ENCODE measurements around the gene M1AP. TPM values are rescaled to one million over a fixed set of nuclear protein-coding genes. Genes with fewer than 3 reads are reported as not detected.

The M1AP gene
- total RNA-seq, 1 experiment from 2014 or later = not detected

GRCh38 chr2:74556159-74556558, 92.0 kb downstream of the M1AP start:
- H3K9me3 Mint-ChIP-seq (ENCODE audit: unreplicated experiment) = no peaks in the 10 kb centered on the region
- intact Hi-C loops (cut with micrococcal nuclease; ENCODE audit: unreplicated experiment) = no loop called here
- no peak overlapping the region for H3K4me3 Mint-ChIP-seq (ENCODE audit: unreplicated experiment)
- no peaks in the 10 kb centered on the region; the same call in 1 of the 2 replicates for H3K27me3 ChIP-seq (replicated peaks; ENCODE audit: control insufficient read depth, insufficient read depth, low read length)
- H3K4me3 ChIP-seq (ENCODE audit: low read depth, low read length) = no peak overlapping the region
- H3K27ac Mint-ChIP-seq (ENCODE audit: unreplicated experiment) = no peak overlapping the region
- H3K36me3 ChIP-seq (ENCODE audit: control insufficient read depth, insufficient read depth, low read length) = no peaks in the 10 kb centered on the region; the same call in 1 of the 2 replicates
- DNase-seq = no peak
- CTCF ChIA-PET = no interaction called here
- BruUV-seq (replicated peaks) = no TSS peak
- POLR2A ChIA-PET = no interaction called here
- peaks cover 22% of the 10 kb centered on the region for H3K4me1 Mint-ChIP-seq (ENCODE audit: low read depth, unreplicated experiment)
- TF ChIP-seq, protein P1, sequence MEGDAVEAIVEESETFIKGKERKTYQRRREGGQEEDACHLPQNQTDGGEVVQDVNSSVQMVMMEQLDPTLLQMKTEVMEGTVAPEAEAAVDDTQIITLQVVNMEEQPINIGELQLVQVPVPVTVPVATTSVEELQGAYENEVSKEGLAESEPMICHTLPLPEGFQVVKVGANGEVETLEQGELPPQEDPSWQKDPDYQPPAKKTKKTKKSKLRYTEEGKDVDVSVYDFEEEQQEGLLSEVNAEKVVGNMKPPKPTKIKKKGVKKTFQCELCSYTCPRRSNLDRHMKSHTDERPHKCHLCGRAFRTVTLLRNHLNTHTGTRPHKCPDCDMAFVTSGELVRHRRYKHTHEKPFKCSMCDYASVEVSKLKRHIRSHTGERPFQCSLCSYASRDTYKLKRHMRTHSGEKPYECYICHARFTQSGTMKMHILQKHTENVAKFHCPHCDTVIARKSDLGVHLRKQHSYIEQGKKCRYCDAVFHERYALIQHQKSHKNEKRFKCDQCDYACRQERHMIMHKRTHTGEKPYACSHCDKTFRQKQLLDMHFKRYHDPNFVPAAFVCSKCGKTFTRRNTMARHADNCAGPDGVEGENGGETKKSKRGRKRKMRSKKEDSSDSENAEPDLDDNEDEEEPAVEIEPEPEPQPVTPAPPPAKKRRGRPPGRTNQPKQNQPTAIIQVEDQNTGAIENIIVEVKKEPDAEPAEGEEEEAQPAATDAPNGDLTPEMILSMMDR (IDR thresholded peaks at IDR 0.05; ENCODE audit: insufficient read depth in 1 of 2, low read depth in 1 of 2, low read length in 1 of 2, severe bottlenecking in 1 of 2, unreplicated experiment in 1 of 2) = no peak
- no peaks in the 10 kb centered on the region for H3K27me3 Mint-ChIP-seq (ENCODE audit: insufficient read depth, unreplicated experiment)
- H3K9me3 ChIP-seq = no peaks in the 10 kb centered on the region
- peaks cover 22% of the 10 kb centered on the region for H3K4me1 ChIP-seq
- no peaks in the 10 kb centered on the region for H3K36me3 Mint-ChIP-seq (ENCODE audit: insufficient read depth, unreplicated experiment)

GRCh38 chr2:74555610-74556103, 92.5 kb downstream of the M1AP start:
- POLR2A ChIA-PET = no interaction called here
- intact Hi-C loops (cut with micrococcal nuclease; ENCODE audit: unreplicated experiment) = no loop called here
- peaks cover 22% of the 10 kb centered on the region for H3K4me1 Mint-ChIP-seq (ENCODE audit: low read depth, unreplicated experiment)
- no peak for DNase-seq
- Histone ChIP-seq H3K4me3 (ENCODE audit: low read depth, low read length) (no peak overlapping the region), H3K9me3 (no peaks in the 10 kb centered on the region), H3K36me3 (ENCODE audit: control insufficient read depth, insufficient read depth, low read length) (no peaks in the 10 kb centered on the region; the same call in 1 of the 2 replicates), H3K4me1 (peaks cover 22% of the 10 kb centered on the region), H3K27me3 (replicated peaks; ENCODE audit: control insufficient read depth, insufficient read depth, low read length) (no peaks in the 10 kb centered on the region; the same call in 1 of the 2 replicates)
- H3K9me3 Mint-ChIP-seq (ENCODE audit: unreplicated experiment) = no peaks in the 10 kb centered on the region
- no peak overlapping the region for H3K27ac Mint-ChIP-seq (ENCODE audit: unreplicated experiment)
- no peaks in the 10 kb centered on the region for H3K36me3 Mint-ChIP-seq (ENCODE audit: insufficient read depth, unreplicated experiment)
- TF ChIP-seq, protein P1 (IDR thresholded peaks at IDR 0.05; ENCODE audit: insufficient read depth in 1 of 2, low read depth in 1 of 2, low read length in 1 of 2, severe bottlenecking in 1 of 2, unreplicated experiment in 1 of 2) = no peak
- no peak overlapping the region for H3K4me3 Mint-ChIP-seq (ENCODE audit: unreplicated experiment)
- H3K27me3 Mint-ChIP-seq (ENCODE audit: insufficient read depth, unreplicated experiment) = no peaks in the 10 kb centered on the region
- CTCF ChIA-PET = no interaction called here
- no TSS peak for BruUV-seq (replicated peaks)

DNA sequence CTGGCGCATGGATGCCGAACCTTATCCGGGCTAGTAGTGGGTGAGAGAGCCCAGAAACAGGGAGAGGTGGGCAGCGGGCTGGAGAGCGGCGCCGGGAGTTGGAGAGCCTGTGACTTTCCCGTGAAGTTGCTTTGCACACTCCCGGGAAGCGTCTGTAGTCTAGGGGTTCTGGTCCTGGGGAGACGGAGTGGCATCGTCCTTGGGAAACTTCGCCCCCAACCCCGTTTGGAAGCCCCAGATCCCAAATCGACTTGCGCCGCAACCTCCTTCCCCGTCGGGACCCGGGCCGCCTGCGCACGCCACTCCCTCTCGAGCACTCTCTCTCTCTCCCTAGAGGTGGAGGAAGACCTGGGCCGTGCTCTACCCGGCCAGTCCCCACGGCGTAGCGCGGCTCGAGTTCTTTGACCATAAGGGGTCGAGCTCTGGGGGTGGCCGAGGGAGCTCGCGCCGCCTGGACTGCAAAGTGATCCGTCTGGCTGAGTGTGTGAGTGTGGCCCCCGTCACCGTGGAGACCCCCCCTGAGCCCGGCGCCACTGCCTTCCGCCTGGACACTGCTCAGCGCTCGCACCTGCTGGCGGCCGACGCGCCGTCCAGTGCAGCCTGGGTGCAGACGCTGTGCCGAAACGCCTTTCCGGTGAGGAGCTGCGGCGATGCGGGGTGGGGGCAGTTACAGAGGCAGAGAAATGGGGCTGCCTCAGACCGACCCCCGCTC, 93.2 kb downstream of the M1AP start:
- DNase-seq = no peak
- intact Hi-C loops (cut with micrococcal nuclease; ENCODE audit: unreplicated experiment) = no loop called here

More for the DNA sequence above, 93.2 kb downstream of the M1AP start:
- BruUV-seq (replicated peaks) = no TSS peak
- POLR2A ChIA-PET = no interaction called here
- Mint-ChIP-seq H3K27ac (ENCODE audit: unreplicated experiment) (no peak overlapping the region), H3K9me3 (ENCODE audit: unreplicated experiment) (no peaks in the 10 kb centered on the region), H3K4me1 (ENCODE audit: low read depth, unreplicated experiment) (peaks cover 17% of the 10 kb centered on the region), H3K27me3 (ENCODE audit: insufficient read depth, unreplicated experiment) (no peaks in the 10 kb centered on the region), H3K36me3 (ENCODE audit: insufficient read depth, unreplicated experiment) (no peaks in the 10 kb centered on the region), H3K4me3 (ENCODE audit: unreplicated experiment) (no peak overlapping the region)
- Histone ChIP-seq H3K36me3 (ENCODE audit: control insufficient read depth, insufficient read depth, low read length) (no peaks in the 10 kb centered on the region; the same call in 1 of the 2 replicates), H3K4me1 (peaks cover 28% of the 10 kb centered on the region), H3K27me3 (replicated peaks; ENCODE audit: control insufficient read depth, insufficient read depth, low read length) (no peaks in the 10 kb centered on the region), H3K9me3 (no peaks in the 10 kb centered on the region), H3K4me3 (ENCODE audit: low read depth, low read length) (no peak overlapping the region)
- CTCF ChIA-PET = no interaction called here
- TF ChIP-seq, protein P1 (IDR thresholded peaks at IDR 0.05; ENCODE audit: insufficient read depth in 1 of 2, low read depth in 1 of 2, low read length in 1 of 2, severe bottlenecking in 1 of 2, unreplicated experiment in 1 of 2) = no peak
